NCI-H446 (cell line): ENCODE results near the gene KRT82.
A peak's percentile ranks its signal among the peaks of the same experiment; 100 is the strongest.

Source experiments
- DNase-seq, 2 experiments: peaks; one replicate each; lab custom pipeline; 2025; lab: John Stamatoyannopoulos, UW

Gene KRT82

DNA sequence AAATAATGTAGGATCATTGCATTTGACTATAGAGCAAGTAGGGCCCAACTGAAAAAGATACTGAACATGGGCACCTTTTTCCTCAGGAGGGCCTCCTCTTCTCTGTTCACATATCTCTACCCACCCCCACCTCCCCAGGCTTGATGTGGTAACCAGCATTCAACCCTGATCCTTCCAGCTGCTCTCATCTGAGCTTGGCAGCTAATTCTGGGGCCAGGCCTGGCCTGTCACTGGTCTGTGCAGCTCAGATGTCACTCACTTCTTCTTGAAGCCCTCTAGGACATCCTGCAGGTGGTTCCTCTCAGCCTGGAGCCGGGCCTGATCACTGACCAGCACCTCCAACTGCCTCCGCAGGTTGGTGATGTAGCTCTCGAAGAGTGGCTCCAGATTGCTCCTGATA is 22.8 kb downstream of the KRT82 start:
- DNase-seq, result no peak

DNA sequence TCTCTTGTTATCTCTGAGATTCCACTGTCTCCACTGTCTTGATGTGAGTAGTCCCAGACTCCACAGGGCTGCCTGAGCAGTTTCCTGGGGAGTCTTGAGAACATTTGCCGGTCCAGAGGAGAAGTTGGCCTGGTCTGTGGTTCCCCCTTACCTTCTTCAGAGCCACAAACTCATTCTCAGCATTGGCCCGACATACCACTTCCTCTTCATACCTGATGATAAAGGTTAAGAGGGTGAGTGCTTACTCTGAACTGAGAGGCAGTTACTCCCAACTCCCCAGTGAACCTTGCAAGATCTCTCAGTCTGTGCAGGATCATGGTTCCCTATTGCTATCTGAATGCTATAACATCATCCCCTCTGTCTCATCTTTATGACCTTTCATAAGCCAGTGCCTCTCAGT is 23.3 kb downstream of the KRT82 start:
- no peak for DNase-seq

DNA sequence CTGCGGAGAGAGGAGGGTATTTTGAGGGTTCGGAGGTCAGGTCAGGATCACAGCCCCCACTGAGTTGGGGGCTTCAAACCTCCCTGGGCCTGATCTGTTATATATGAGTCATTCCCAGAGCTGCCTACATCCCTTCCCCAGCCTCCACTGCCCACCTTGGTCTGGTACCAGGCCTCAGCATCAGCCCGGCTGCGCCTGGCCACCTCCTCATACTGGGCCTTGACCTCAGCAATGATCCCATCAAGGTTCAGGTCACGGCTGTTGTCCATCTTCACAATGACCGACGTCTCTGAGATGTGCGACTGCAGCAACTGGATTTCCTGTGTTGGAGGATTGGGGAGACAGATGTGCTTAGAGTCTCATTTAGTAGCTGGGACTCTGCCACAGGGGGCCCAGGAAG is 24.9 kb downstream of the KRT82 start:
- DNase-seq, result no peak

DNA sequence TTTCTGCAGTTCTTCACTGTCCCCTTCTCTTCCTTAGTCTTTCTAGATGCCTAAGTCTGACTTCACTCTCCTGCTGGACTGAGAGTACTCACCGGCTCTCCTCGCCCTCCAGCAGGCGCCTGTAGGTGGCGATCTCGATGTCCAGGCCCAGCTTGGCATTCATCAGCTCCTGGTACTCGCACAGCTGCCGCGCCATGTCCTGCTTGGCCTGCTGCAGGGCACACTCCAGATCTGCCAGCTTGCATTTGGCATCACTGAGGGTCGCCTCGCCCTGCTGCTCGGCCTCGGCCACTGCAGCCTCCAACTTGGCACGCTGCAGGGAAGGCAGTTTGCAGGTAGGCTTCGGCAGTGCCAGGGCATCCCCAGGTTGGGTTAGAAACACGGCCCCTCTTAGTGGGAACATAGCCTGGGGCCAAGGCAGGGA is 25.9 kb downstream of the KRT82 start:
- peak in 1 of 2 experiments; percentile 41 for DNase-seq

DNA sequence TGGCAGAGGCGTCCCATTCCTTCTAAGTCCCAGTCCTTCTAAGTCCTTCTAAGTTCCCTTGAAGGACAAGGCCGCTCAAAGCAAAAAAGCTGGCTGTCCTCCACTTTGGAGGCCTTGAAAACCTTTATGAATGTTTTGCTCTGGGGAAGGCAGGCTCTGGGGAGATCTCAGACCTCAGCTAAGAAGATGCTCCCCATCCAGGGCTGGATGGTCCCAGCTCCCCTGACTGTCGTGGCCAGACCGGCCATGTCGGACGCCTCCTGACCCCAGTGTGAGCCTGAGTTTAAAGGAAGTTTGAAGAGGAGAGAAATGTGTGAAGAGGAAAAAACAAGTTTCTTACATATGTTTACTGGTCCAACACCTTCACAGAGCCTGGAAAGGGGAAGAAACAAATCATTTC is 26.6 kb downstream of the KRT82 start:
- no peak for DNase-seq

DNA sequence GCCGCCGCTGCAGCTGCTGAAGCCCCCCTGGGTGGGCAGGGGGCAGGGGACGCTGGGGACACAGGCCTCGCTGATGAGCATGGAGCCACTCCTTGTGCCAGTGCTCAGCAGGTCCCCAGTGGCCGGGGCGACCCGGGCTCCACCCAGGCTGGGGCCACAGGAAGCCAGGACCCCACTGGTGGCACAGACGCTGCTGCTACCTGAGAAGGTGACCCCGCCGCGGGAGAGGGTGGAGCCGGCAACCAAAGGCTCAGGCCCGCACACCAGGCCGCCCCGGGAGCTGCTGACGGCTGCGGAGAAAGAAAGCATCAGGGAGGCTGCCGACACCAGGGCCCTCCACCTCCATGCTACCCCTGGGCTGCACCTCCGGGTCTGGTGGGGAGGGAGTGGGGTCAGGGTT is 28.0 kb downstream of the KRT82 start:
- no peak for DNase-seq

DNA sequence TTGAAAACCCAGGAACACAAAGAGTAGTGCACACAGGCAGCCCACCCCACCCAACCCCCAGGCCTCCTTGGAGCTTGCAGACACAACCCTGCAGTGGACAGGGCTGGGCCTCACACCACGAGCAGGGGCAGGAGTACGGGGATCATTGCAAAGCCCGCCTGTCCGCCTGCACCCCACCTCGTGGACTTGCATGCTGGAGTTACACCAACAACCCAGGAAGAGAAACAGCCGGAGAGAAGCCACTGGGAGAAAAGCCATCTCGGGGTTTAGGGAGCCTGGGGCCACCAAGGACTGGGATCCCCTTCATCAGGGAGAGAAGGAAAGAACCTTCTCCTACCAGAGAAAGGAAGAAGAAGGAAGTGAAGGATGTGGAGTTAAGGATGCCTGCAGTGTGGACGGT is 28.9 kb downstream of the KRT82 start:
- no peak for DNase-seq

DNA sequence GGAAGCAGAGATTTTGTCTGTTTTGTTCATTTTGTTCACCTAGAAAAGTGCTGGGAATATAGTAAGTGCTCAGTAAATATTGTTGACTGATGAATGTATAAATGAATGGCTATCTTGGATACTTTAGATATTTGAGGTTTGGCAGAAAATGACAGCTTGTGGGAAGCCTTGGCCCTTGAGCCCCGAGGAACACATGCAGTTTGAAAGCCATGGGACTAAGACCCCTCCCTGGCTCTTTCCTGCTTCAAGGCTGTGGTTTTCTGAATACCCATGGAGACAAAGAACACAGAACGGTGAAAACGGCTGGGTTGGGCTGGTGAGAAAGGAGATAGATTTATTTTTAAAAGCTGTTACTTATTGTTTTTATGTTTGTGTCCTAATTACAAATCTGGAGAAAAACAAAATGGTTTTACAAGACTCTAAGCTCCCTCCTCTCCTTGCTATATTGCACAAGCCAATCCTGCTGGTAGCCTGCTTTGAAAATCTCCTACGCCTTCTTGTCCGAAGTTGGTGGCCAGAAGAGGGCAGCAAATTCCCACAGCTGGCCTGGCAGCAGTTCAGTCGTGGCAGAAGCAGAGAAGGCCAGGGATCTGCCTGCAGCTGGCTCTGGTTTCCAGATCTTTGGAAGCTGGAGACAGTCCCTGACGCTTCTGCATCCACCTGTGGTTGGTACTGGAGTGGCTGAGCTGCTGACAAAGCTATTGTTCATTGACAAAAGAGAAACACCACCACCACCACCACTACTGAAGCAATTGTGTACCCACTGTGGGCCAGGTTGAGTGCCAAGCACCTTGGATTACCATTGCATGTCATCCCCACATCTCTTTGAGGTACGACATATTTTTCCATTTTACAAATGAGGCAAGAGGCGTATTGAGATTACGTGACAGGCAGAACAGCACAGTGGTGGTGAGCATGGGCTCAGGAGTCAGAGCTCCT is 33.6 kb downstream of the KRT82 start:
- peak; percentile 5 to 75 for DNase-seq

DNA sequence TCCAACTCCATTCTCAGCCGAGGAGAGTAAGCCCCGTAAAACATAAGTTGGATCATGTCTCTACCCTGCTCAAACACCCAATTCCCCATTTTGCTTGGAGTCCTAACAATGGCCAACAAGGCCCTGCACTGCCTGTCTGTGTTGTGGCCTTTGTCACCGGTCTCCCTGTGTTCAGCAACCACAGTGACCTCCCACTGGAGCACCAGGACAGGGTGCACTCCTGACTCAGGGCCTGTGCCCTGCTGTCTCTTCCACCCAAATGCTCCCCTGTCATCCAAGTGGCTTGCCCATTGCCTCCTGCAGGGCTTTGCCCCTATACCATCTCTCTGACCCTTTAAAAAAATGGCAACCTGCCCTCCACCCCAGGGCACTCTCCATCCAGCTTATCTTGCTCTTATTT is 34.4 kb downstream of the KRT82 start:
- no peak for DNase-seq

DNA sequence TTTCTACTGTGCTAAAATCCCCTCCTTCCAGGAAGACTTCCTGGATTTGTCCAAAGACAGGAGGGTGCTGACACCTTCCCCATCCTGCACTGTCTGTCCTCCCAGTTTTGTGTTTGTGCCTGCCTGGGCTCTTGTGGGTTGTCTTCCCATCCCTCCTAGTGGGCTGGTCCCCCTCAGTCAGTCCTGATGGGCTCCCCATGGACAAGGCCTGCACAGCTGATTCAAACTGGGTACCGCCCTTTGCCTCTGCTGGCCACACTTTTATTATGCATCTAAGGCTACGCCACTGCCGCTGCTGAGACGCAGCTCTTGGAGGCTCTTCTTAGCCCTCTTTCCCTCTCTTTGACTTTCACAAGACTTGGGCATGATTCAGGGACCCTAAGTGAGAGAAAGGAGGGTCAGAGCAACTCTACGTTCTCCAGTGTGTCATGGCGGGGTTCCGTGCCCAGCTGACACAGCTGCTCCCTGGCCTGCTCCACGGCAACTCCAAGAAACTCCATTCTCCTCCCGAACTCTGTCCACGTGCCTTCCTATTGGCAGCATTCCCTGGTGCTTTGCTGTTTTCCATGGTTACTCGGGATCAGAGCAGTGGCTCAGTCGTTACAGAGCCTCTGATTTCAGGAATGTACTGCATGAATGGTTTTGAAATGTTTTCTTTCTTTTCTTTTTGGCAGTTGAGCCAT is 35.1 kb downstream of the KRT82 start:
- peak in 1 of 2 experiments; percentile 42 for DNase-seq

DNA sequence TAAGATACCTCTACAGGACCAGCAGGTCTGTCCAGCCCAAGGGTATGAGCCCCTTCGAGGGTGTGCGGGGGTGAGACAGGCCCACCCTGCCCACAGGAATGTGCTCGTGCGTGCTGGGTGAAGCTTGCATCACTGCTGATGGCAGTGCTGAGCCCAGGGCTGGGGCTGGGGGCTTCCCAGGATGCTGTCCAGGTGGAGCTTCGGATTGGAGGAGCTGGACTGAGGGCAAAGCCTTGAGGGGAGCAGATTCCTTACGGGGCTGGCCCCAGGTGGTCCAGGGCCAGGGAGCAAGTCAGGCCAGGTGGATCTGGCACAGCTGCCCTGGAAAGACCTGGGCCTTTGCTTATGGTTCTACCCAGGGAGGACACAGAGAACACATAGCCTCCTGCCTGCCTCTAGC is 36.3 kb downstream of the KRT82 start:
- DNase-seq, result no peak

DNA sequence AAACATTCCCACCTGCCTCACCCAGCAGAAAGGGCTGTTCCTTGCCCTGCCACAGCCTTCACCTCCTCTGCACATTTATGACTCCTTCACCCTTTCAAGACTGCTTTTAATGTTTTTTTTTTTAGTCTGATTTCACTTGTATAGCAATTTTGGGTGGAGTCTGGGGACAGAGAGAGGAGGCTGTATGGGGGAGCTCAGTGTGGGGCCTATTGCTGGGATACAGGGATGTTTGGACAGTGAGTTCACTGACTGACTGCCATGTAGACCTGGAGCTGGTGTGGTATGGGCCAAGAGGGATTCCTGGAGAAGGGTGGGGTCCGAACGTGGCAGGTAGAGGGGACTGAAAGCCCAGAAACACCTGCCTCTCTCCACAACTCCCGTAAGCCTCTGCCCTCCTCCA is 36.9 kb downstream of the KRT82 start:
- no peak for DNase-seq

DNA sequence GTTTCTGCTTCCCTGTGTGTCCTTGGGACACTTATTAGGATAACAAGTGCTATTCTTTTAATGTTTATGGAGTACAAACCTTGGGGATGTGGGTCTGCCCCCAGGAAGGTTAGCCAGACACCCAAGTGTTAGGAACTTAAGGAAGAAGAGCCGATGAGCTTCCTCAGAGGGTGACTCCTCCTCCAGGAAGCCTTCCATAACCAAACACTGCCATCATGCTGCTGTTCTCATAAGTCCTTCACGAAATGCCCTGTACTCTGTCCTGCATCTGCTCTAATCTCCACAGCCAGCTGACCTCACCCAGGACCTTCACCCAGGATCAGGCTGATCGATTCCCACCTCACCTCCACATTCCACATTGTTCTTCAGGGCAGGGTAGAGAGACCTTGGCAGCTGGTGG is 37.6 kb downstream of the KRT82 start:
- no peak for DNase-seq

DNA sequence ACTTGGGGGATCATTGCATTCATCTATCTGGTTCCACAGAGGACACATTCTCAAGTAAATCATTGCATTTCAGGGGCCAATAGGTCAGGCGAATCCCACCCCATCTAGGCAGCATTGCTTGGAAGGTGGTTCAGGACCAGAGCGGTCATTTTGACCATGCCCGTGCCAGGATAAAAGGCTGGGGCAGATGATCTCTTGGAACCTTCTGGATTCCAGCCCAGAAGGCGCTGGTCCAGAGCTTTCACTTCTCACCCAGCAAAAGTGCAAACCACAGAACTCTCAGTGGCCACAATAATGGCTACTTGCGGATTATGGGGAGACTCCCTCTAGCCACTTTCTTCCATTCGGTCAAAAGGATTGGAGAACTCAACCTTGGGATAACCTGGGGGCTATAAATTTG is 38.3 kb downstream of the KRT82 start:
- no peak for DNase-seq

DNA sequence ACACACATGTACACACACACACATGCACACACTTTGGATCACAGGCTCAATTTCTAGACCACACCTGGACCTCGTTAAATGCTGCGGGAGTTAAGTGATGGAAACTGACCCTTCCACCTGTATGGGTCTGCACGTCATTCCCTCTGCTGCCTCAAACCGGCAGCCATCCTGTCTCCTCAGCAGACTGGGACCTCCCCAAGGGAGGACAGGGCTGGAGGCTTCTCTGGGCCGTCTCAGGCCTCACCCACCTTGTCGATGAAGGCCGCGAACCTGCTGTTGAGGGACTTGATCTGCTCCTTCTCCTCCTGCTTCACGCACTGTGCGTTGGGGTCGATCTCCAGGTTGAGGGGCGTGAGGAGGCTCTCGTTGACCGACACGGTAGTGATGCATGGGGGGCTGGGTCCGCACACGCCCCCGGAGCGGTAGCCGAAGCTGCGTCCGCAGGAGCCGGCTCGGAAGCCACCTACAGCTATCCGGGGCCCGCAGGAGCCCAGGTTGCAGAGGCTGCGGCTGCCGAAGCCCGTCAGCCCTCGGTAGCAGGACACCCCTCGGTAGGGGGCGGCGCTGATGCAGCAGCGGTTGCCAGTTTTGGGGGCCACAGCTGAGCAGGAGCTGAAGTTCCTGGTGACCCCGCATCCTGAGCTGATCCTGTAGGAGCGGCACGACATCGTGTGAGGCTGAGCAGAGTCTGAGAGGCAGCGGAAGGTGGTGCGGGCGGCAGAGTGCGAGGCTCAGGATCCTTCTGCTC is 39.2 kb downstream of the KRT82 start, which contains the start of gene KRT85:
Gene KRT85 (minus strand): TSS at position 744 of the 748 bp plus-strand sequence. CDS start 76 bp downstream, at position 668.
- DNase-seq, result no peak

DNA sequence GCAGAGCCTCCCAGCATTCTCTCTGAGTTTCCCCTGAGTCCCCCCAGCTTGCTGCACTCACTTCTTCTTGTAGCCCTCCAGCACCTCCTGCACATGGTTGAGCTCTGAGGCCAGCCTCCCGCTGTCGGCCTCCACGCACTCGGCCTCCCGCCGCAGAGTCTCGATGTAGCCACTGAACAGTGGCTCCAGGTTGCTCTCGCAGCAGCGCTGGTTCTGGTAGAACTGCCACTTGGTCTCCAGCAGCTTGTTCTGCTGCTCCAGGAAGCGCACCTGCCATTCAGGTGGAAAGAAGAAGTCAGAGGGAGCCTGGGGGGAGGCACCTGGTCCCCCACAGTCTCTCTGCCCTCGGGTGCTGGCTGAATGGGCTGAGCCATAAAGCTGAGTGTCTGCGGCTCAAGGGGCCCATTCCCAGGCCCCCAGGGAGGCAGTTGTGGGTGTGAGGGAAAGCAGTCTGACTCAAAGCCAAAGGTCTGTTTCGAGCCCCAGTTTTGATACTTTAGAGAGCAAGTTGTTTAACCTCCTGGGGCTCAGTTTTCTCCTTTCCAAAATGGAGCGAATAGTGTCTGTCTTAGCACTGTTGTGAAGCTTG is 41.1 kb downstream of the KRT82 start:
- no peak for DNase-seq

DNA sequence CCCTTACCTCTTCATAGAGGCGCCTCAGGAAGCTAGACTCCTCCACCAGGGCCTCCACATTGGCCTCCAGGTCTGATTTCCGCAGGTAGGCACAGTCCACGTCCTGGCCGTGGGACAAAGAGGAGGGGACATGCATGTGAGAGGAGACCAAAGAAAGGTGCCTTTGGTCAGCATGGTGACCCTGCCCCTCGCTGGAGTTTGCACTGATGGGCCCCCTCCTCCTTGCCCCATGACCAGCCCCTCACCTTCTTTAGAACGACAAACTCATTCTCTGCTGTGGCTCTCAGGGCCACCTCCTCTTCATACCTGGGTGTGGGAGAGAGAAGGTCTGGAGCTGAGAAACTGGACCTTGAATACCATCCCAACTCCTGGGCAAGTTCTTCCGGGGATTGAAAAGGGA is 42.1 kb downstream of the KRT82 start:
- DNase-seq, result no peak

DNA sequence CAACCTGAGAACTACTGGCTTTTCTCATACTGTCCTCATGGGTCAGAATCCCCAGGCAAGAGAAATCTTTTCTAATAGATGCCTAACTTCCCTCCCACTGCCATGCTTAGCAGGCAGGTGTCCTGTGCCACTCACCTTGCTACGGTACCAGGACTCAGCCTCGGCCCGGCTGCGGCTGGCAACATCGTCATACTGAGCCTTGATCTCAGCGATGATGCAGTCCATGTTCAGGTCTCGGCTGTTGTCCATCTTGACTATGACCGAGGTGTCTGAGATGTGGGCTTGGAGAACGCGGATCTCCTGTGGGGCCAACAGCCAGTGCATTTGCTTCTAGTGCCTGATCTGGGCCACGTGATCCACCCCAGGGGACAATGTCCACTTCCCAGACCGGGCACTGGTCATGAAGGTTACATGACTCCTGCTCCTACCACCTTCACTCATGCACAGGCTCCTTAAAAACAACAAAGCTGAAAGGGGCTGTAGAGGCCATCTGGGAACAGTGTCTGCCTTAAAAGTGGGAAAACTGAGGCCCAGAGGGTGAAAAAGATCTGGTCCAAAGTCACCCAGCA is 42.9 kb downstream of the KRT82 start:
- DNase-seq, result no peak

DNA sequence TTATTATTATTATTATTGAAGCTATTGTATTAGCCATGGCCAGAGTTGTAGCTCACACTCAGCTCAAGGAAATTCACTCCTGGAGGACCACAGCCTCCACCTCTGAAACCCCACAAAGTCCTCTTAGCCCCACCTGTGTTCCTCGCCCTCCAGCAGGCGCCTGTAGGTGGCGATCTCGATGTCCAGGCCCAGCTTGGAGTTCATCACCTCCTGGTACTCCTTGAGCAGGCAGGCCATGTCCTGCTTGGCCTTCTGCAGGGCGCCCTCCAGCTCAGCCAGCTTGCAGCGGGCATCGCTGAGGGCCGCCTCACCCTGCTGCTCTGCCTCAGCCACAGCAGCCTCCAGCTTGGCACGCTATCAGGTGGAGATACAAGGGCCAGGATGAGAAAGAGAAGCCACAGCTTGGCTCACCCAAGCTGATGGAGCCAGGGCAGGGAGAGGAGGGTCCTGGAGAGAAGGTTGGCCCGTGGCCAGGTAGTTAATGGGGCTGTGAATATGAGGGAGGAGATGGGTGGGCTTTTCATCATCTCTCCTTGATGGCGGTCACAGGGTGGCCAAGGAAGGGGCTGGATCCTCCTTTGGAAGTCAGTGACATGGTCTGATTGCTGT is 43.9 kb downstream of the KRT82 start:
- DNase-seq, result no peak

DNA sequence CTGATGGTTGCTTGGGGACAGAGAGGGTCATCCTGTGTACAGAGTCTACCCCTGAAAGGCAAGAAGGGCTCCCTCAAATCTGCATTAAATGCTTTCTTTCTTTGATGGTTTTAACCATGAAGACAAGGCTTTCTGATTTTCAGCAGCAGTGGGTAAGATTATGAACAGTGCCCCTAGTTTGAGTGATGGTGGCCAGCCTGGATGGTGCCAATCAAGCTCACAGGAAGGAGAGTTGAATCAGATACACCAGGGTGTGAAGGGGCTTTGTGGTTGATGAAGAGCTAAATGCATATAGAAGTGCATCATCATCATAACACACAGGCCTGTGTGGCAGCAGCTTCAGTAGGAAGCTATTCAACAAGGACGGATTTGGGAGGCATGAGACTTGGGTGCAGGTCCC is 44.6 kb downstream of the KRT82 start:
- DNase-seq, result no peak

DNA sequence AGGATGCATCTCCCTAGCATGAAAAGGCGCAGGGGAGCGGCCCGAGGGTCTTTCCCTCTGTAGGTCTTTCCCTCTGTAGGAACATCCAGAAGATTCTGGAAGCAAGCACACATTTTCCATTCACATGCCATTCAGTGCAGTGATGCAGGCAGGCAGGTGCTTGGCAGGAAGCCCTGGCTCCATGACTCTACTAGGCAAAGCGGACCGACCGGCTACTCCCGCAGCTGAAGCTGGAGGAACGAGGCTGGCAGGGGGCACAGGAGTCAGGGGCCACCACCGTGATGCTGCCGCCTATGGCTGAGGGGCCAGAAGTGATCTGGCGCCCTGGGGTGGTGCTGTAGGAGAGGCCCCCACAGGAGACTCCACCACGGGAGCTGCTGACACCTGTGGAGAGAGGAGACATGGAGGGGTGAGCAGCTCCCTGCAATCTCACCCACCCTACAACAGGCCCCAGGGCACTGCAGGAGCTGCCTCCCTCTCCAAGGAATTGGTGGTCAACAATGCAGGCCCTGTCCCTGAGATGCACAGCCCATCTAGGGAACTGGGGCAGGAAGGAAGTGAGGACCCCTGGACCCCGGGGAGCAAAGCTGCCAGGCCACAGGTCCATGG is 45.4 kb downstream of the KRT82 start:
- no peak for DNase-seq
